Neural progenitor cell (in vitro differentiated cells): Measurements from ENCODE around the gene ERGIC3.

Experiments used
- EZH2 ChIP-seq: fragments of 200-600 bp; sonication (generic); IDR thresholded peaks from 2 replicates; pipeline ENCODE4 v1.6.1; 2017; ENCODE audit warnings: antibody characterized with exemption, mild to moderate bottlenecking, moderate library complexity
- EZH2phosphoT487 ChIP-seq: fragments of 200-600 bp; sonication (generic); IDR thresholded peaks from 2 replicates; pipeline ENCODE4 v1.6.1; 2017; ENCODE audit warnings: antibody characterized with exemption
- TF ChIP-seq, protein P1 (sequence below): fragments of 200-600 bp; sonication (generic); IDR thresholded peaks from 2 replicates; pipeline ENCODE4 v1.5.1; 2017; ENCODE audit warnings: antibody characterized with exemption, mild to moderate bottlenecking

DNA sequence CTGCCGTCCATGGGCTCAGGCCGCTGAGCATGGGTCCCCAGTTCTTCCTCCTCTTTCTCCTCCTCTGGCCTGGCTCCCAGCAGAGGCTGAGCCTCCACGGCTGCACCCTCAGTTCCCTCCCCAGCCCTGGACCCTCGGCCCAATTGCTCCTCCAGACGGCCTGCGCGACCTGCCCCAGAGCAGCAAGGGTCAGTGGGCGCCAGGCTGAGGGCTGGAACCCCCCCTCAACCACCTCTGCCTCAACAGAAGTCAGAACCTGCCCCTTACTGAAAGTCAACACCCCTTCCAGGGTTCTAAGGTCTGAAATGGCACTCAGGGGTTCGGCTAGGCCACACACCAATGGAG, 57.9 kb downstream of the ERGIC3 start:
- TF ChIP-seq, protein P1, sequence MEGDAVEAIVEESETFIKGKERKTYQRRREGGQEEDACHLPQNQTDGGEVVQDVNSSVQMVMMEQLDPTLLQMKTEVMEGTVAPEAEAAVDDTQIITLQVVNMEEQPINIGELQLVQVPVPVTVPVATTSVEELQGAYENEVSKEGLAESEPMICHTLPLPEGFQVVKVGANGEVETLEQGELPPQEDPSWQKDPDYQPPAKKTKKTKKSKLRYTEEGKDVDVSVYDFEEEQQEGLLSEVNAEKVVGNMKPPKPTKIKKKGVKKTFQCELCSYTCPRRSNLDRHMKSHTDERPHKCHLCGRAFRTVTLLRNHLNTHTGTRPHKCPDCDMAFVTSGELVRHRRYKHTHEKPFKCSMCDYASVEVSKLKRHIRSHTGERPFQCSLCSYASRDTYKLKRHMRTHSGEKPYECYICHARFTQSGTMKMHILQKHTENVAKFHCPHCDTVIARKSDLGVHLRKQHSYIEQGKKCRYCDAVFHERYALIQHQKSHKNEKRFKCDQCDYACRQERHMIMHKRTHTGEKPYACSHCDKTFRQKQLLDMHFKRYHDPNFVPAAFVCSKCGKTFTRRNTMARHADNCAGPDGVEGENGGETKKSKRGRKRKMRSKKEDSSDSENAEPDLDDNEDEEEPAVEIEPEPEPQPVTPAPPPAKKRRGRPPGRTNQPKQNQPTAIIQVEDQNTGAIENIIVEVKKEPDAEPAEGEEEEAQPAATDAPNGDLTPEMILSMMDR: no peak
- TF ChIP-seq EZH2 (no peak), EZH2phosphoT487 (no peak)
